GM23338 (cell line): ENCODE data around the gene CREB3L2. TPM values are rescaled to one million over a fixed set of nuclear protein-coding genes. Genes with fewer than 3 reads are reported as not detected.

ENCODE experiments used
- ATAC-seq: fragments of 200-7000 bp; cut with Tn5 transposase; 3 replicates; pipeline ENCODE4 v1.9.1; 2020
- DNase-seq: peaks from one replicate; pipeline ENCODE4 v3.0.0-alpha.2; 2015; ENCODE audit warnings: low spot score
- H2AFZ ChIP-seq: fragments of 200-600 bp; sonication (generic); 2 replicates; pipeline ENCODE4 v1.8.0; 2016; ENCODE audit warnings: antibody characterized with exemption, mild to moderate bottlenecking, moderate library complexity
- H3F3A ChIP-seq: fragments of 200-600 bp; sonication (generic); replicated peaks from 2 replicates; pipeline ENCODE4 v1.8.0; 2017; ENCODE audit warnings: antibody characterized with exemption, mixed run types, low read depth
- H3K27ac ChIP-seq: fragments of 200-600 bp; sonication (generic); 2 replicates; pipeline ENCODE4 v1.6.1; 2016; ENCODE audit warnings: low read depth
- H3K27me3 ChIP-seq: fragments of 200-600 bp; sonication (generic); 2 replicates; pipeline ENCODE4 v1.8.0; 2016; ENCODE audit warnings: mild to moderate bottlenecking, mixed run types, moderate library complexity; ENCODE audit not compliant: insufficient read depth
- H3K36me3 ChIP-seq: fragments of 200-600 bp; sonication (generic); 2 replicates; pipeline ENCODE4 v1.8.0; 2016; ENCODE audit warnings: mild to moderate bottlenecking; ENCODE audit not compliant: insufficient read depth
- H3K4me1 ChIP-seq: fragments of 200-600 bp; sonication (generic); 2 replicates; pipeline ENCODE4 v1.8.0; 2016; ENCODE audit warnings: mild to moderate bottlenecking, moderate library complexity; ENCODE audit not compliant: insufficient read depth
- H3K4me2 ChIP-seq: fragments of 200-600 bp; sonication (generic); 2 replicates; pipeline ENCODE4 v1.7.1; 2017; ENCODE audit warnings: mixed run types
- H3K4me3 ChIP-seq: fragments of 200-600 bp; sonication (generic); 2 replicates; pipeline ENCODE4 v1.6.1; 2016; ENCODE audit warnings: mixed run types
- H3K79me2 ChIP-seq: fragments of 200-600 bp; sonication (generic); replicated peaks from 2 replicates; pipeline ENCODE4 v1.8.0; 2017; ENCODE audit warnings: mild to moderate bottlenecking; ENCODE audit not compliant: insufficient read depth
- H3K9me2 ChIP-seq: fragments of 200-600 bp; sonication (generic); 2 replicates; pipeline ENCODE4 v1.8.0; 2017; ENCODE audit not compliant: insufficient read depth
- H4K20me1 ChIP-seq: fragments of 200-600 bp; sonication (generic); replicated peaks from 2 replicates; pipeline ENCODE4 v1.8.0; 2017; ENCODE audit warnings: mild to moderate bottlenecking; ENCODE audit not compliant: insufficient read depth
- H3K27ac Mint-ChIP-seq: 2 replicates; pipeline ENCODE4 v1.8.0; 2020; ENCODE audit warnings: inconsistent platforms, mild to moderate bottlenecking, moderate library complexity, mixed read lengths
- H3K27me3 Mint-ChIP-seq: 3 replicates; pipeline ENCODE4 v1.8.0; 2022; ENCODE audit warnings: low read depth, mild to moderate bottlenecking, moderate library complexity, mixed read lengths, inconsistent platforms; ENCODE audit not compliant: insufficient read depth, poor library complexity
- H3K36me3 Mint-ChIP-seq: 3 replicates; pipeline ENCODE4 v1.8.0; 2021; ENCODE audit warnings: low read depth, mild to moderate bottlenecking, inconsistent platforms, moderate library complexity, mixed read lengths
- H3K4me1 Mint-ChIP-seq: 3 replicates; pipeline ENCODE4 v1.8.0; 2020; ENCODE audit warnings: mild to moderate bottlenecking, inconsistent platforms, mixed read lengths
- H3K4me3 Mint-ChIP-seq: 3 replicates; pipeline ENCODE4 v1.8.0; 2021; ENCODE audit warnings: moderate library complexity, mild to moderate bottlenecking, inconsistent platforms, mixed read lengths
- H3K9me3 Mint-ChIP-seq: 3 replicates; pipeline ENCODE4 v1.8.0; 2020; ENCODE audit warnings: moderate library complexity, mild to moderate bottlenecking, inconsistent platforms, mixed read lengths
- CREB1 ChIP-seq: fragments of 250-450 bp; sonication (Bioruptor Pico); IDR thresholded peaks from 2 replicates; pipeline ENCODE4 v1.5.0; 2020; ENCODE audit warnings: low read depth, mild to moderate bottlenecking, moderate library complexity
- EZH2 ChIP-seq: fragments of 200-600 bp; sonication (generic); IDR thresholded peaks from one replicate; pipeline ENCODE4 v1.8.0; 2017; ENCODE audit warnings: antibody characterized with exemption, mild to moderate bottlenecking, low read depth; ENCODE audit not compliant: unreplicated experiment
- EZH2phosphoT487 ChIP-seq: fragments of 200-600 bp; sonication (generic); IDR thresholded peaks from one replicate; pipeline ENCODE4 v1.8.1; 2018; ENCODE audit warnings: antibody characterized with exemption; ENCODE audit not compliant: unreplicated experiment
- JUNB ChIP-seq: IDR thresholded peaks from one replicate; pipeline ENCODE4 v1.6.1; 2016; ENCODE audit warnings: antibody characterized with exemption; ENCODE audit not compliant: unreplicated experiment
- NANOG ChIP-seq: IDR thresholded peaks from 2 replicates; pipeline ENCODE4 v1.6.1; 2016; ENCODE audit warnings: antibody characterized with exemption, borderline replicate concordance
- POLR2AphosphoS5 ChIP-seq: IDR thresholded peaks from 2 replicates; pipeline ENCODE4 v1.6.1; 2016; ENCODE audit warnings: antibody characterized with exemption, low read depth
- STAT1 ChIP-seq: IDR thresholded peaks from one replicate; pipeline ENCODE4 v1.6.1; 2016; ENCODE audit warnings: antibody characterized with exemption; ENCODE audit not compliant: unreplicated experiment
- ZNF114 ChIP-seq: fragments of 250-450 bp; sonication (Bioruptor Pico); IDR thresholded peaks from 2 replicates; pipeline ENCODE4 v1.5.0; 2020; ENCODE audit warnings: mild to moderate bottlenecking, moderate library complexity
- polyA plus RNA-seq: library from polyadenylated mRNA; unstranded; fragments of >200 nt; fragmentation: Nextera tagmentation; extraction: Ambion mirVana; gene quantifications from 2 replicates; pipeline ENCODE4 v1.2.1, GENCODE V29; 2016
- total RNA-seq: library from RNA; depleted of rRNA; stranded (reverse); fragments of >200 nt; shearing (Covaris generic); gene quantifications from 2 replicates; pipeline ENCODE4 v1.2.3, GENCODE V29; 2014
- TF ChIP-seq, protein P1 (sequence below): IDR thresholded peaks from 2 replicates; pipeline ENCODE4 v1.6.1; 2016; ENCODE audit warnings: antibody characterized with exemption
- TF ChIP-seq, protein P2 (sequence below), 2 experiments: fragments of 200-600 bp in 1 of 2; sonication (generic) in 1 of 2; conservative IDR thresholded peaks; 2 replicates each; pipeline versions ENCODE4 v1.5.1 to v1.6.1; 2016 to 2017; ENCODE audit warnings: antibody characterized with exemption in 2 of 2, low read depth in 2 of 2, mild to moderate bottlenecking in 2 of 2, moderate library complexity in 1 of 2
- TF ChIP-seq, protein P3 (sequence below): IDR thresholded peaks from one replicate; pipeline ENCODE4 v1.6.1; 2018; ENCODE audit warnings: antibody characterized with exemption; ENCODE audit not compliant: unreplicated experiment

The CREB3L2 gene
- total and polyA plus RNA-seq, 2 experiments from 2014 or later: 14.5 to 27.1 TPM

DNA sequence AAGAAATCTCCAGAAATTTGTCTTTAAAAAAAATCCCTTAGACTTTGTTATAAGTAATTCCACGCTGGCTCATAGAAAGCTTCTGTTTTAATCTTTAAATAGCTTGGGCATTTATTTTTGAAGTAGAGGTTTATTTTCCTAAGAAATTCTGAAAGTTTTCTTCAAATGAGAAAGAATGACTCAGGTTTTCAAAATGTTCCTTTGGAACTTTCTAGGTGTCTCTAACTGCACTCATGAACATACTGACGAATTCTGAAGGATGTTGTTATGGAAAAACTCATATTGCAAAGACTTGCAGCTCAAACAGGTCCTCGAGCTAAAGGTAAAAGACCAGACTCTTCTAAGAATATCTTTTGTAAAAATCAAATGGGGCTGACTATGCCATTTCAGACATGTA lies 165.8 kb downstream of the CREB3L2 start (continued):
- TF ChIP-seq, protein P1, sequence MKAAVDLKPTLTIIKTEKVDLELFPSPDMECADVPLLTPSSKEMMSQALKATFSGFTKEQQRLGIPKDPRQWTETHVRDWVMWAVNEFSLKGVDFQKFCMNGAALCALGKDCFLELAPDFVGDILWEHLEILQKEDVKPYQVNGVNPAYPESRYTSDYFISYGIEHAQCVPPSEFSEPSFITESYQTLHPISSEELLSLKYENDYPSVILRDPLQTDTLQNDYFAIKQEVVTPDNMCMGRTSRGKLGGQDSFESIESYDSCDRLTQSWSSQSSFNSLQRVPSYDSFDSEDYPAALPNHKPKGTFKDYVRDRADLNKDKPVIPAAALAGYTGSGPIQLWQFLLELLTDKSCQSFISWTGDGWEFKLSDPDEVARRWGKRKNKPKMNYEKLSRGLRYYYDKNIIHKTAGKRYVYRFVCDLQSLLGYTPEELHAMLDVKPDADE: no peak
- TF ChIP-seq JUNB (no peak), EZH2 (no peak), NANOG (no peak)

DNA sequence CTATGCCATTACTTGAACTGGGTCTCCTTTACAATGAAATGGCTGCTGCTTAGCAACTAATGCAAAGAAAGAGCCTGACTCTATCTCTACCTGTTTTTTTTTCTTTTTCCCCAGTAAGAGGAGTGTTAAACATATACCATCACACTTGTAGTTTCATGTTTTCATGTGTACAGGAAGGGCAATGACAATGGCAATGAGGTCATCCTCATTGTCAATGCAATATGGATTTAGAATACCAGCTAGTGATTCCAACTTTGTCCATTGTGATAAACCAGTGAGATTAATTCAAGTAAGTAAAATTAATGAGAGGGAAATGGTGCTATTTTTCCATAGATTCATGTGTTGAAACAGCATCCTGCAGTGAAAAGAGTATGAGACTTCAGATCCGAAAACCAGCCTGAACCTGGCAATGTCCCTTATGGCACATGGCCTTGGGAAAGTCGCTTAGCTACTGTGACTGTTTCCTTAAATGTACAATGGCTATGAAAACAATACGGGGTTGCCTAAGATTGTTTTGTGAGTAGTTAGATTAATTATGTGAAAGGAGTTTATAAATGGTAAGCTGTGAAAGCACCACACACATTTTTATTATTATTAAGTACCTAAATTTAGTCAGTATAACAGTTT lies 166.3 kb downstream of the CREB3L2 start:
- Histone ChIP-seq H3K4me2 (no peak overlapping the region), H3K9me2 (peaks cover 10% of the 10 kb centered on the region), H3K27ac (no peak overlapping the region), H3K79me2 (no peaks in the 10 kb centered on the region), H3F3A (0 out of 2 replicates have a peak, but pooled peaks cover 3% of the 10 kb centered on the region), H4K20me1 (no peaks in the 10 kb centered on the region), H3K4me1 (peaks cover 22% of the 10 kb centered on the region), H2AFZ (no peak overlapping the region), H3K36me3 (peaks cover 6% of the 10 kb centered on the region; the same call in 1 of the 2 replicates), H3K27me3 (no peaks in the 10 kb centered on the region), H3K4me3 (no peak overlapping the region)
- peaks cover 25% of the 10 kb centered on the region for H3K4me1 Mint-ChIP-seq
- no peak overlapping the region for H3K27ac Mint-ChIP-seq
- ATAC-seq: no peak
- TF ChIP-seq, protein P1: no peak
- no peak for TF ChIP-seq NANOG
- TF ChIP-seq JUNB: no peak
- no peak for TF ChIP-seq STAT1
- TF ChIP-seq ZNF114 (CRISPR knock-in tag): no peak
- no peak for TF ChIP-seq EZH2phosphoT487
- DNase-seq: no peak
- peaks cover 38% of the 10 kb centered on the region for H3K9me3 Mint-ChIP-seq
- peaks cover 5% of the 10 kb centered on the region for H3K27me3 Mint-ChIP-seq
- no peak overlapping the region for H3K4me3 Mint-ChIP-seq
- peaks cover 24% of the 10 kb centered on the region for H3K36me3 Mint-ChIP-seq

GRCh38 chr7:137834552-137834951 lies 167.3 kb downstream of the CREB3L2 start:
- Histone ChIP-seq H2AFZ (no peak overlapping the region), H3K27me3 (no peaks in the 10 kb centered on the region), H3K9me2 (peaks cover 12% of the 10 kb centered on the region), H3K27ac (no peak overlapping the region), H3K79me2 (no peaks in the 10 kb centered on the region), H3F3A (no peaks in the 10 kb centered on the region), H3K4me1 (peaks cover 12% of the 10 kb centered on the region), H4K20me1 (no peaks in the 10 kb centered on the region), H3K36me3 (peaks cover 6% of the 10 kb centered on the region; the same call in 1 of the 2 replicates), H3K4me2 (no peak overlapping the region), H3K4me3 (no peak overlapping the region)
- ATAC-seq (no peak), DNase-seq (no peak)
- Mint-ChIP-seq H3K4me1 (peaks cover 15% of the 10 kb centered on the region), H3K4me3 (no peak overlapping the region), H3K27ac (no peak overlapping the region), H3K27me3 (peaks cover 5% of the 10 kb centered on the region), H3K36me3 (peaks cover 27% of the 10 kb centered on the region), H3K9me3 (peaks cover 42% of the 10 kb centered on the region)
- TF ChIP-seq, protein P1: no peak
- TF ChIP-seq, protein P2, sequence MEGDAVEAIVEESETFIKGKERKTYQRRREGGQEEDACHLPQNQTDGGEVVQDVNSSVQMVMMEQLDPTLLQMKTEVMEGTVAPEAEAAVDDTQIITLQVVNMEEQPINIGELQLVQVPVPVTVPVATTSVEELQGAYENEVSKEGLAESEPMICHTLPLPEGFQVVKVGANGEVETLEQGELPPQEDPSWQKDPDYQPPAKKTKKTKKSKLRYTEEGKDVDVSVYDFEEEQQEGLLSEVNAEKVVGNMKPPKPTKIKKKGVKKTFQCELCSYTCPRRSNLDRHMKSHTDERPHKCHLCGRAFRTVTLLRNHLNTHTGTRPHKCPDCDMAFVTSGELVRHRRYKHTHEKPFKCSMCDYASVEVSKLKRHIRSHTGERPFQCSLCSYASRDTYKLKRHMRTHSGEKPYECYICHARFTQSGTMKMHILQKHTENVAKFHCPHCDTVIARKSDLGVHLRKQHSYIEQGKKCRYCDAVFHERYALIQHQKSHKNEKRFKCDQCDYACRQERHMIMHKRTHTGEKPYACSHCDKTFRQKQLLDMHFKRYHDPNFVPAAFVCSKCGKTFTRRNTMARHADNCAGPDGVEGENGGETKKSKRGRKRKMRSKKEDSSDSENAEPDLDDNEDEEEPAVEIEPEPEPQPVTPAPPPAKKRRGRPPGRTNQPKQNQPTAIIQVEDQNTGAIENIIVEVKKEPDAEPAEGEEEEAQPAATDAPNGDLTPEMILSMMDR (conservative IDR thresholded peaks at IDR 0.05; ENCODE audit: low read depth in 2 of 2): no peak
- TF ChIP-seq EZH2phosphoT487 (no peak), POLR2AphosphoS5 (no peak), JUNB (no peak), CREB1 (CRISPR knock-in tag) (no peak), NANOG (no peak), STAT1 (no peak), EZH2 (no peak), ZNF114 (CRISPR knock-in tag) (no peak)
- TF ChIP-seq, protein P3, sequence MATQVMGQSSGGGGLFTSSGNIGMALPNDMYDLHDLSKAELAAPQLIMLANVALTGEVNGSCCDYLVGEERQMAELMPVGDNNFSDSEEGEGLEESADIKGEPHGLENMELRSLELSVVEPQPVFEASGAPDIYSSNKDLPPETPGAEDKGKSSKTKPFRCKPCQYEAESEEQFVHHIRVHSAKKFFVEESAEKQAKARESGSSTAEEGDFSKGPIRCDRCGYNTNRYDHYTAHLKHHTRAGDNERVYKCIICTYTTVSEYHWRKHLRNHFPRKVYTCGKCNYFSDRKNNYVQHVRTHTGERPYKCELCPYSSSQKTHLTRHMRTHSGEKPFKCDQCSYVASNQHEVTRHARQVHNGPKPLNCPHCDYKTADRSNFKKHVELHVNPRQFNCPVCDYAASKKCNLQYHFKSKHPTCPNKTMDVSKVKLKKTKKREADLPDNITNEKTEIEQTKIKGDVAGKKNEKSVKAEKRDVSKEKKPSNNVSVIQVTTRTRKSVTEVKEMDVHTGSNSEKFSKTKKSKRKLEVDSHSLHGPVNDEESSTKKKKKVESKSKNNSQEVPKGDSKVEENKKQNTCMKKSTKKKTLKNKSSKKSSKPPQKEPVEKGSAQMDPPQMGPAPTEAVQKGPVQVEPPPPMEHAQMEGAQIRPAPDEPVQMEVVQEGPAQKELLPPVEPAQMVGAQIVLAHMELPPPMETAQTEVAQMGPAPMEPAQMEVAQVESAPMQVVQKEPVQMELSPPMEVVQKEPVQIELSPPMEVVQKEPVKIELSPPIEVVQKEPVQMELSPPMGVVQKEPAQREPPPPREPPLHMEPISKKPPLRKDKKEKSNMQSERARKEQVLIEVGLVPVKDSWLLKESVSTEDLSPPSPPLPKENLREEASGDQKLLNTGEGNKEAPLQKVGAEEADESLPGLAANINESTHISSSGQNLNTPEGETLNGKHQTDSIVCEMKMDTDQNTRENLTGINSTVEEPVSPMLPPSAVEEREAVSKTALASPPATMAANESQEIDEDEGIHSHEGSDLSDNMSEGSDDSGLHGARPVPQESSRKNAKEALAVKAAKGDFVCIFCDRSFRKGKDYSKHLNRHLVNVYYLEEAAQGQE: no peak
